ENCODE data around the gene PPA1.
A peak's percentile ranks its signal among the peaks of the same experiment; 100 is the strongest.
"Not testable (repeated sequence)": the region's sequence is repeated elsewhere in the genome, so short reads cannot be mapped to it uniquely, and the experiment has no call there.

The PPA1 gene

DNA sequence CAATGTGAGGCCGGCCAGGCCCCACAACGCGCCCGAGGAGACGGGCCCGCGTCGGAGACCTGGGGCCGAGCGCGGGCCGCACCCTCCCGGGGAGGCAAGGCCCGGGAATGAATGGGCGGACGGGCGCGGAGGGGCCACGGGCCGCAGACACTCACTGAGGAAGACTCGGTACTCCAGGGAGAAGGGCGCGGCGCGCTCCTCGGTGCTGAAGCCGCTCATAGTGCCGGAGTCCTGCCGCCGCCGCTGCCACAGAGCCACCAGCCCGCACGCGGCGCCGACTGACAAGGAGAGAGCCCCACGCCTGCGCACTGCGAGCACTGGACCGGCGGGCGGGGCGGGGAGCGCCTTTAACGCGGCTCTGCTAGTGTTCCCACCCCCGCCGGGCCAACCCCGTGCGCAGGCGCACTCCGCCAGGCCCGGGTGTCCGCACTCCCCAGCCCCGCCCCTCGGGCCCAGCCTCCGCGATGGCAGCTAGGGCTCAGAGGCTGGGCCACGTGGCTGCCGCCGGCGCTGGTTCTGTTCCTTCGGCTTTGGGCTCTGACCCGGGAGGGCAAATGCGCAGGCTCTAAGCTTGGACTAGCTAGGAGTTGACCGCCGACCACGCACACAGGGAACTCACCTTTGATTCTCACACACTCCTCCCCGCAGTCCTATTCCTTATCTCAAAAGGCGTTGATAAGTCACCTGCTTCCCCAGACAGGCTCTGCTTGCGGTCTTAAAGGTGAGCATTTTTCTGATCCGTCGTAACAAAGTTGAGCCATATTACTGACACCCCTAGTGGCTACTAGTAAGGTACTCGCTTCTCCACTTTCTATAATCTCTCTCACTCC, at the start of gene PPA1:
TSS of gene PPA1 (minus strand) at position 321 of the 830 bp plus-strand sequence. CDS start at position 219, 102 bp downstream.
- DNase-seq (ENCODE audit: low read depth): peak; percentile 99

DNA sequence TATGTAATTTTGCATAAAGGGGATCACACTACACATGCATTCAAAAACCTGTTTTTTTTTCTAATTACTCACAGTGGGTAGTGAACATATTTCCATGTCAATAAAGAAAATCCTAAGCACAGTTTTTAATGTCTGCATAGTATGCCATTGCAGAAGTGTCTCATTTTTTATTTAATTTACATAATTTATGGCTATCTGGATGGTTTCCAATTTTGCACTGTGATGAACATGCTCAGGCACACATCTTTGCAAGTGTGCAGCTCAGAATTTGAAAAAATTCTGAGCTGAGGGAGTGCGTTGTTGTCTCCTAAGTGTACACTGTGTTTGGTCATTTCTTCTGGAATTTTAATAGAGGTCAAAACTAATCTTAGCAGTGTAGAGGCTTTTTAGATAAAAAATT, 48.4 kb upstream of the PPA1 start:
- DNase-seq (ENCODE audit: low read depth): no peak

DNA sequence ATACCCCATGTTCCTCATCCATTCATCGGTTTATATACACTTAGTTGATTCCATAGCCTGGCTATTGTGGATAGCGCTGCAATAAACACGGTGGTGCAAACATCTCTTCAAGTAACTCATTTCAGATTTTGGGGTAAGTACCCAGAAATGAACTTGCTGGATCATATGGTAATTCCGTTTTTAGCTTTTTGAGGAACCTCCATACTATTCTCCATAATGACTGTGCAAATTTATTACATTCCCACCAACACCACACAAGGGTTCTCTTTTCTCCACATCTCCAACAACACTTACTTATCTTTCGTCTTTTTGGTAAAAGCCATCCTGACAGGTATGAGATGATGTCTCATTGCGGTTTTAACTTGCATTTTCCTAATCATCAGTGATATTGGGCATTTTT, 46.9 kb upstream of the PPA1 start:
- no peak for DNase-seq (ENCODE audit: low read depth)

DNA sequence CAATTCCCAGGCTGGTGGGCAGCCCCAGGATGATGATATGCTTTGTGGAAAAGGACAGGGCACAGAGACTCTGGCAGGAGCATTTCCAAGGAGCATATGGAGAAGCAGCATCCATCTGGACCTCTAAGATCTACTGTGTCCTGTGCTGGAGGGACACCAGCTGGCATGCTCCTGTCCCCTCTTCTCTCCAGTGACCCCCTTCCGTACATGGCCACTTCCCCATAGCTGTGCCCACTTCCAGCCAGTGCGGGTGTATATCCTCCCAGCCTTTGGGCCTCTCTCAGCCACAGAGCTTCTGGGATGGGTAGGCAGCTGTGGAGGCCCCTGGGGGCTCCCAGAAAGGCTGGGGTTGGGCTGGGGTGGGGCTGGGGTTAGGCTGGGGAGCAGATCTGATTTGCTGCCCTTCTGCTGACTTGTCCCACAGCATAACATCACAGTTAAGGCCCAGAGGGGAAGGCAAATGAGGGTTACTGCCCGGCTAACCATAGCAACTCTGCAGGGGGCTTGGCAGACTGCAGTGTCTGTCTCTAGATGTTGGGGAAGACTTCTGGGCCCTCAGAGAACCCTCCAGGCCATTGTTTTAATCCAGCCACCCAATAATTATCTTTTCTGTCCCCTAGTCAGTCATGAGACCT, 44.3 kb upstream of the PPA1 start:
- DNase-seq (ENCODE audit: low read depth): no peak

DNA sequence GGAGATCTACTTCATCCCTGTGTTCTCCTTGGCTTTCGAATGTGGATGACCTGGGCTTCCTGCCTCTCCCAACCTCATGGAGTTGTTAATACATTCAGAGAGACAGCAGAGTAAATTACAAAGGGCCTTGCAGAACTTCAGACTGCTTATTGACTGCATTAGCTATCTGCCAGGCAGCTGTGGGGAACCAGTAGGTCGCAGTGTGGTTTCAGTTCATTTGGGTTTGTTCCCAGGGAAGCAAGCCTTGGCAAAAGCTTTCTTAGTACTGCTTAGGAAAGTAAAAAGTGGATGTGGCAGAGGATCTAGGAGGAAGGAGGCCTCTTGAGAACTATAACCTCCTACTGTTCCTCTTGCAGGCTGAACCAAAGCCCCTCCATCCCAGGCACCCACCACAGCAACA, 41.4 kb upstream of the PPA1 start:
- DNase-seq (ENCODE audit: low read depth): no peak

DNA sequence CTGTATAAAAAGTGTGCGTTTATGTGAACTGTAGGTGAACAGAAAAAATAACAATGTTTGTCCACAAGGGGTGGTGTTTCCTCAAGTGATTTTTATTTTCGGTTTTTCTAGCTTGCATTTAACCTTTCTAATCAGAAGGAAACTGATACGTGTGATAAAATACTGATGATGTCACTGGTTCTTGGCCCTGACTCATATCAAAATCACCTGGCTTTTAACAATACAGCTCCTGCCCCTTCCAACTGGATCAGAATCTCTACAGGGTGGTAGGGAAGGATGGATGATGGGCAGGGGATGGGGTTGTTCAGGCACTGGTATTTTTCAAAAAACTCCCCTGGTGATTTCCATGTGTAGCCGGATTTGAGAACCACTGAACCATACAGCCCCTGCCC, 39.7 kb upstream of the PPA1 start:
- DNase-seq (ENCODE audit: low read depth): no peak

DNA sequence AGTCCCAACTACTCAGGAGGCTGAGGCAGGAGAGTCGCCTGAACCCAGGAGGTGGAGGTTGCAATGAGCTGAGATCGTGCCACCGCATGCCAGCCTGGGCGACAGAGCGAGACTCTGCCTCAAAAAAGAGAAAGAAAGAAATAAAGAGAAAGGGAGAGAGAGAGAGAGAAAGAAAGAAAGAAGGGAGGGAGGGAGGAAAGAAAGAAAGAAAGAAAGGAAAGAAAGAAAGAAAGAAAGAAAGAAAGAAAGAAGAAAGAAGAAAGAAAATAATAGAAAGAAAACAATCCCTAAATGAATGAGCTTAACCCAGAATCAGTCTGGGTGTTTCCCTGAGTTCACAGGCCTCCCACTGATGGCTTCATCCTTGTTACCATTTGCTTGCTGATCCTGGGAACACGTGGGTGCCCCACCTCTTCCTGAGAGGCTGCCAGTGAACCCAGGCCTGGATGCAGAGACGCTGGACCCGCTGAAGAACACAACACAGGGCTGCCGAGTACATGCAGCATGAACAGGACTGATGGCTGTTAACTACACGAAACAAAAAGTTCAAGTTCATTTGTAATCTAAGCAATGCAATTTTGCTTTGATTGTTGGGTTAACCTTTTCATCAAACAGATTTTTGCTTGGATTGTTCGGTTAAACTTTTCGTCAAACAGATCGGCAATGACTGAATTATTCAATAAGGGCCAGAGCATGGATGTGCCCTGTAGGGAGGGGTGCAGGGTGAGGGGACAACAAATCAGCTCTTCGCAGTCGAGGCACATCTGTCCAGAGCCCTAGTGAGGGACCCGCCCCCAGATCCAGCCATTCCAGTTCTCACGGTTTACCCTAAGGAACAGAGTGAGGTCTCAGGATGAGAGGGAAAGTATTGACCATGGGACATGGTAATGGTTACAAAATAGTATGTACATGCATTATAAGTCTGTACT, 39.0 kb upstream of the PPA1 start:
- no peak for DNase-seq (ENCODE audit: low read depth)

DNA sequence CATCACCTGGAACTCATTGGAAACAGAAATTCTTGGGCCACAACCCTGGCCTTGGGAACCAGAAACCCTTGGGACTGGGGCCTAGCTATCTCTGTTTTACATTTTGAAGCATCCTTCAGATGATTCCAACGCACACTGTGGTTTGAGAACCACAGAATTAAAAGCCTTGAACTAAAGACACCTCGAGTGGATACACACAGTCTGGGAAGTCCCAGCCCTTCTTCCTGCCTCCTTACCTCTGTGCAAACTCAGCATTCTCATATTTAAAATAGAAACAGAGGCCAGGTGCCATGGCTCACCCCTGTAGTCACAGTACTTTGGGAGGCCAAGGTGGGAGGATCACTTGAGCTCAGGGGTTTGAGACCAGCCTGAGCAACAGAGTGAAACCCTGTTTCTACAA, 37.7 kb upstream of the PPA1 start:
- no peak for DNase-seq (ENCODE audit: low read depth)

DNA sequence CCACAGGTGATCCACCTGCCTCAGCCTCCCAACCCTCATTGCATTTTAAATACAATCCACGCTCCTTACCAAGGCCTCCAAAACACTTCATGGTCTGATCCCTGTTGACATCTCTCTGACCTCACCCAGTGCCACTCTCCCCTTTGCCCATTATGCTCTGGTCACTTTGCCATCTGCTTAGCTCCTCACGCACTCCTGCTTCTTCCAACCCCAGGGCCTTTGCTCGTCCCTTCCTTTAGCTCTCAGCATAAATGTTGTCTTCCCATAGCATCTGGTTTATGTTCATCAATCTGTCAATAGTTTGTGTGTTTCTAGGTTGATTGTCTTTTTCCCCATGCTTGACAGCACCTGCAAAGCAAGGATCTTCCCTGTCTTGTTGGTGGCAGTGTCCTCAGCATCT, 36.5 kb upstream of the PPA1 start:
- DNase-seq (ENCODE audit: low read depth): no peak

DNA sequence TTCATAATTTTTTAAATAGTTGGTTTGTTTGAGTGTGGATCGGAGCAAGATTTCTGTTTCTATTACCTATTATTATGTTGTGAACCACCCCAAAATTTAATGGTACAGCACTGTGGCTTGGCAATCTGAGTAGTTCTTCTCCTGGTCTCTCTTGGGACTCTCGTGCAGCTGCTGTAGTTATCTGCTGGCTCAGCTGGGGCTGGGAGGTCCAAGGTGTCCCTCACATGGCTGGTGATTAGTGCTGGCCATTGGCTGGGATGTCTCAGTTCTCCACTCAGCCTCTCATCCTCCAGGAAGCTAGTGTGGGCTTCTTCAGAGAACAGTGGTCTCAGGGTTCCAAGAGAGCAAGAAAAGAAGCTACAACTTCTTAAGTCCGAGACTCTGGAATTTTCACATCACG, 35.1 kb upstream of the PPA1 start:
- no peak for DNase-seq (ENCODE audit: low read depth)

DNA sequence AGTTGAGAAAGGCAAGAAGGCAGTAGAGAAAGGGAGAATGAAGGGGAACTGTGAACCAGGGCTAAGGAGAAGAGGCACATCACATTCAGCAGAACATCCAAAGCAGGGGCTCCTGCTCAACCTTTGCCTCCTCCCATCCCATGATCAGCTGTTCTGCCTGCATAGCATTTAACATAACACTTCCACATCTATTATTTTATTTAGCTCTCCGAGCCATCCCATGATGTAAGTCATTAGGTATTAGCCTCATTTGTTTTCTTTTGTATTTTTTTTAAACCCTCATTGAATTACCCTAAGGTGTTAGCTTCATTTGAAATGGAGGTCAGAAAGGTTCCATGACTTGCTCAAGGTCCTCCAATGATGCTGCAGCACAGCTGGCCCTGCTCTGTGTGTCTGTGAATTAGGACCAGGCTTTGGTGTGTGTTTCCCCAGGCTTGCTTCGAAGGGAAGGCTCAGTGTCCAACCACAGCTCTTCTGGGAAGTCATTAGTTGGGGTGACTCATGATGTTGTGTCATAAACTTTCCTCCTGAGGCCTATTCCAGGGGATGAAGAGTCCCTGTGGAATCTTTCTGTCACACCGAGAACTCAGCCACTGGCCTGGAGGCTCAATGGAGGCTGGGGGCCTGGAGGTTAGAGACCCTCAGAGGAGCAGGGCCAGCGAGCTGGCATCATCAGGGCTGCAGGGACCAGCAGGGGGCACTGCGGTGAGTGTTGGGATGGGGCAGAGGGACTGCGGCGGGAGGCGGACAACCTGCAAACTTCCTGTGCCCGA, 34.1 kb upstream of the PPA1 start:
- no peak for DNase-seq (ENCODE audit: low read depth)

DNA sequence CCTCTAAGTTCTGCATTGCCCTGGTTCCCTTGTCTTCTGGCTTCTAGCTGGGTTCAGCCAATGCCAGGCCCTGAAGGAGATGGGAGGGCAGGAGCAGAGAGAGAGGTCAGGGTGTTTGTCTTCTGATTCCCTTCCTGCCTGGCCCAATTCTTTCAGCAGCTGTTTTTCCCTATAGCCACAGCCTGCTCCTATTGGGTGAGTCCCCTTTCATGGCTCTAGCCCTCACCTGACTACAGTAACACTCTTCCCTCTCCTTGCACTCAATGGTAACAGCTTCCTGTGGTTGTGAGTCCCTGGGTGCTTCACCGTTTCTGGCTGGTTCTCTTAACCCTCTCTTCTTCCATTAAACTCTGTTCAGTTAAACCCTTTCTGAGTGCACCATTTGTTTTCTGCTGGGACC, 33.5 kb upstream of the PPA1 start:
- DNase-seq (ENCODE audit: low read depth): no peak

DNA sequence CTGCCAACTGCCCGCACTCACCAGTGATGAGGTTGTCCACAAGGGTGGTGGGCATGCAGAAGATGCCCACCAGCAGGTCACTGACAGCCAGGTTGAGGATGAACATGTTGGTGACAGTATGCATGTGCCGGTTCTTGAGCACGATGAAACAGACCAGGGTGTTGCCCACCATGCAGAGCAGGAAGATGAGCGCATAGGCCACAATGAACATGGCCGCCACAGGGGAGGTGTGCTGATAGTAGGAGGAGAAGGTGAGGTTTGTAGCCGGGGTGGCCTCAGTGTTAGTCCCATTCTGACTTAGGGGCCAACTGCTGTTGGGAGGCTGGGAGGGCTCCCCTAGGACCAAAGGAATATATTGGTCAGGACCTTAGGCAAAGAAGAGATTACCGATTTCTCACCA, 32.8 kb upstream of the PPA1 start:
- DNase-seq (ENCODE audit: low read depth): no peak

DNA sequence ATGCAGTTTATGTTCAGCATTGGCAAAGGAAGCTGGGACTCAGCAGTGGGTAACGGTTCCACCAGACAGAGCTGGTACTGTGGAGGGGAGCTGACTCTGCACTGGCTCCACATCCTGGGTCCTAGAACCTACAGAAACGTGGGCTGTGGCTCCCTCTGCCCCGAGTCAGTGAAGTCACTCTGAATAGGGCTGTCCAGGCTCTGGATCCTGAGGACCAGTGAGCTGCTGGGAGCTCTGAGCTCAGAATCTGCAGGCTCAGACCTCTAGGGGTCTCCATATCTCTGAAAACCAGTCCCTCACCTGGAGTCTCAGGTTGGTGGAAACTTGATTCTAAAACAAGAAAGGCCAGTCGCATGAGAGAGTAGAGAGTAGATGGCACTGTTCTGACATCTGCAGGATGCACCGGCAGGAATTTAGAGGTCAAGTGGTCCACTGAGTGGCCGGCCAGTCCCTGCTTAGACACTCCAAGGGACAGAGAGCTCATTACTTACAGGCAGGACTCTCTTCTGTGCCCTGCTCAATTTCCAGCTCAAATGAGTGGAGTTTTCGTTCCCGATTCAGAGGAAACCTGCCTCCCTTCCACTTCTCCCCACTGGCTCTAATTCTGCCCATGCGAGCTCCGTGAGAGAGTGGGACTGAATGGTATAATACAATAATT, 31.9 kb upstream of the PPA1 start:
- no peak for DNase-seq (ENCODE audit: low read depth)

DNA sequence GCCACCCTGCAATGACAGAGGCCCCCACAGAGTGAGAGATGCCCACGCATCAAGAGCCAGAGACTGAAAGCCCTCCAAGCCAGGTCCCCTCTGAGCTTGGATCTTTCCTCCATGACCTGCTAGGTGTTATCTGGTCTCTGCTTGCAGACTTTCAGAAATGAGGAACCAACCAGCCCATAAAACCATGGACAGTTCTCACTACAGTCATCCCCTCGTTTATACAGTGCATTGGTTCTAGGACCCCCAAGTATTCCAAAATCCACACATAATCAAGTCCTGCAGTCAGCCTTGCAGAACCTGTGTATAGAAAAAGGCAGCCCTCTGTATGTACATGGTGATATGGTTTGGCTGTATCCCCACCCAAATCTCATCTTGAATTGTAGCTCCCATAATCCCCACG, 27.5 kb upstream of the PPA1 start:
- DNase-seq (ENCODE audit: low read depth): no peak

DNA sequence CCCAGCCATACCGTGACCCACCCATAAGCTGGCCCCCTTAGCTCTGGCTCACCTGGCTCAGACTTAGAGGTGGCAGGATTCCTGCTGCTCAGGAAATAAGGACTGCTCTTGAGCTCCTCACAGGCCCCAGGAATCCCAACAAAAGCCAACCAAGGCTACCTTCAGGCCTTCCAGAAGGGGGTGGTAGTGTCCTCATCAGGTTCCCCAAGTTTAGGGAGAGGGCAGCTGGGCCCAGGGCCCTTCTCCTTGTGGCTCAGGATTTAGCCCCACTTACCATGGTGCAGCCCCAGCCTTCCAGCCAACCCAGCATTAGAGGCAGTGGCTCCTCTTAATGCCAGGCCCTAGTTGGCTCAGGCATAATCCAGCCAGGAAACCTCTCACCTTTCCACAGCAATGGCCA, 27.0 kb upstream of the PPA1 start:
- no peak for DNase-seq (ENCODE audit: low read depth)

DNA sequence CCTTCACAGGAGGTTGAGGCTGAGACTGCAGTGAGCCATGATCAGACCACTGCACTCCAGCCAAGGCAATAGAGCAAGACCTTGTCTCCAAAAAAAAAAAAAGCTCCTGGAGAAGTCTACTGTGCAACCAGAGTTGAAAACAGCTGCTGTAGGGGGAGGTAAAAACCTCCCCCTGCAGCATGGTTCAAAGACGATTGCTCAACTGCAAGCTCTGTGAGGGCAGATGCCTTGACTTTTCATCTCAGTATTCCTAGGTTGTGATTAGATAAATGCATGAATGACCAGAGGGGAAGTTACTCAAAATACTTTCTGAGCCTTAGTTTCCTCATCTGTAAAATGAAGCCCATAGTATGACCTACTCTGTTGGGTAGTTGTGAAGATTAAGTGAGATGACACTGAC, 25.0 kb upstream of the PPA1 start:
- no peak for DNase-seq (ENCODE audit: low read depth)

DNA sequence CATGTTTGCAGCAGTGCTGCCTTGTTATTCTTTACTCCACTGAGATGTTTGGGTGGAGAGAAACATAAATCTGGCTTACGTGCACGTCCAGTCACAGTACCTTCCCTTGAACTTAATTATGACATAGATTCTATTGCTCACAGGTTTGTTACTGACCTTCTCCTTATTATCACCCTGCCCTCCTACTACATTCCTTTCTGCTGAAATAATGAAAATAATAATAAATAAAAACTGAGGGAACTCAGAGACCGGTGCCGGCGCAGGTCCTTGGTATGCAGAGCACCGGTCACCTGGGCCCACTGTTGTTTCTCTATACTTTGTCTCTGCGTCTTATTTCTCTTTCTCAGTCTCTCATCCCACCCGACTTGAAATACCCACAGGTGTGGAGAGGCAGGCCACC, 24.6 kb upstream of the PPA1 start:
- DNase-seq (ENCODE audit: low read depth): not testable (repeated sequence)

DNA sequence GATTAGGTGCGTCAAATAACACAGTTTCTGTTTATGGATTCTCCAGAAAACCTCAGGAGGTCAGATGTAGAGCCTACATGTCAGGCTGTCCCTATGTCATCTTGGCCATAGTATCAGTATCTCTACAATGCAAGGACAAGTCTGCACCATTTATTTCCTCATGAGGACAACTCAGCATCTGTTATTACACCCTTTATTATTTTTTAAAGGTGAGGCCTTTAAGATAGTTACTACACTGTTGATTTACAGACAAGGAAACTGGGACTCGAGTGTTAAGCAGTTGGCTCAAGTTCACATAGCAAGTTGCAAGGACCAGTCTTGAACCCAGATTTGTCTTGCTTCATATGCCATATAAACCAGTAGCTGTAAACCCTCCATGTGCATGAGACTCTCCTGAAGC, 23.2 kb upstream of the PPA1 start:
- DNase-seq (ENCODE audit: low read depth): no peak

DNA sequence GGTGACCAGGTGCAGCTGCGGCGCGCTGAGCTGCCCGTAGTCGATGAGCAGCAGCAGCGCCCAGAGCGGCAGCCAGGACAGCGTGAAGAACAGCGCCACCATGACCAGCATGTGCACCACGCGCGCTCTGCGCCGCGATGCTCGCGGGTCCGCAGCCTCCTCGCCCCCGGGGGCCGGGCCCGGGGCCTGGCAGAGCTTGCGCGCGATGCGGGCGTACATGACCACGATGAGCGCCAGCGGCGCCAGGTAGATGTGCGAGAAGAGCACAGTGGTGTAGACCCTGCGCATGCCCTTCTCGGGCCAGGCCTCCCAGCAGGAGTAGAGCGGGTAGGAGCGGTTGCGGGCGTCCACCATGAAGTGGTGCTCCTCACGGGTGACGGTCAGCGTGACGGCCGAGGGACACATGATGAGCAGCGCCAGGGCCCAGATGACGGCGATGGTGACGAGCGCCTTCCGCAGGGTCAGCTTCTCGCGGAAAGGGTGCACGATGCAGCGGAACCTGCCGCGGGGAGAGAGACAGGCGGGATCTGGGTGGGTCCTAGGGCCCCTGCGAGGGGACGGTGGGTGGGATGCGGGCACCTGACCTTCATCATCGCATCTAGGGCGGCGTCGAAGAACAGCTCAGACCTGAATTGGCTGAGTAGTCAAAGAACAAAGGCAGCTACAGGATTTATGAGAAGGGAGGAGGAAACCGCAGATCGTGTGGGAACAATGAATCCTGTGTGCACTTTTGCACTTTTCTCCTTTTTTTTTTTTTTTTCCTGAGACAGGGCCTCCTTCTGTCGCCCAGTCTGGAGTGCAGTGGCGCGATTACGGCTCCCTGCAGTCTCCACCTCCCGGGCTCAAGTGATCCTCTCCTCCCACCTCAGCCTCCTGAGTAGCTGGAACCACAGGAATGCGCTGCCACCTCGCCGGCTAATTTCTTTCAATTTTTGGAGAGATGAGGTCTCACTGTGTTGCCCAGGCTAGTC, 22.4 kb upstream of the PPA1 start:
- DNase-seq (ENCODE audit: low read depth): no peak

Measured in activated T-helper 1 cell treated with Interleukin-2 at 50 U/mL for 16 hours (primary cell).